ENCODE data around the gene NME1.

NME1 gene

GRCh38 chr17:51155416-51155815 lies 2.1 kb downstream of the NME1 start:
- TF ChIP-seq, protein P1, sequence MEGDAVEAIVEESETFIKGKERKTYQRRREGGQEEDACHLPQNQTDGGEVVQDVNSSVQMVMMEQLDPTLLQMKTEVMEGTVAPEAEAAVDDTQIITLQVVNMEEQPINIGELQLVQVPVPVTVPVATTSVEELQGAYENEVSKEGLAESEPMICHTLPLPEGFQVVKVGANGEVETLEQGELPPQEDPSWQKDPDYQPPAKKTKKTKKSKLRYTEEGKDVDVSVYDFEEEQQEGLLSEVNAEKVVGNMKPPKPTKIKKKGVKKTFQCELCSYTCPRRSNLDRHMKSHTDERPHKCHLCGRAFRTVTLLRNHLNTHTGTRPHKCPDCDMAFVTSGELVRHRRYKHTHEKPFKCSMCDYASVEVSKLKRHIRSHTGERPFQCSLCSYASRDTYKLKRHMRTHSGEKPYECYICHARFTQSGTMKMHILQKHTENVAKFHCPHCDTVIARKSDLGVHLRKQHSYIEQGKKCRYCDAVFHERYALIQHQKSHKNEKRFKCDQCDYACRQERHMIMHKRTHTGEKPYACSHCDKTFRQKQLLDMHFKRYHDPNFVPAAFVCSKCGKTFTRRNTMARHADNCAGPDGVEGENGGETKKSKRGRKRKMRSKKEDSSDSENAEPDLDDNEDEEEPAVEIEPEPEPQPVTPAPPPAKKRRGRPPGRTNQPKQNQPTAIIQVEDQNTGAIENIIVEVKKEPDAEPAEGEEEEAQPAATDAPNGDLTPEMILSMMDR (IDR thresholded peaks at IDR 0.05; ENCODE audit: low read depth, low read length): no peak
- peaks cover 52% of the 10 kb centered on the region for H3K36me3 ChIP-seq
- H3K4me1 ChIP-seq: no peaks in the 10 kb centered on the region
- no peaks in the 10 kb centered on the region for H3K27me3 ChIP-seq
- no peak for DNase-seq
- peak overlapping the region; percentile 99; the same call in 1 of the 2 replicates for H3K4me3 ChIP-seq (ENCODE audit: low read depth, low read length)
- no peaks in the 10 kb centered on the region for H3K9me3 ChIP-seq

GRCh38 chr17:51159604-51160003 lies 6.2 kb downstream of the NME1 start:
- Histone ChIP-seq H3K36me3 (peaks cover 87% of the 10 kb centered on the region), H3K27me3 (no peaks in the 10 kb centered on the region), H3K4me3 (ENCODE audit: low read depth, low read length) (no peak overlapping the region), H3K9me3 (no peaks in the 10 kb centered on the region), H3K4me1 (no peaks in the 10 kb centered on the region)
- TF ChIP-seq, protein P1 (IDR thresholded peaks at IDR 0.05; ENCODE audit: low read depth, low read length): no peak
- DNase-seq: no peak

- DNase-seq: no peak
- Histone ChIP-seq H3K27me3 (no peaks in the 10 kb centered on the region), H3K9me3 (no peaks in the 10 kb centered on the region), H3K4me3 (ENCODE audit: low read depth, low read length) (no peak overlapping the region), H3K36me3 (peaks cover 74% of the 10 kb centered on the region), H3K4me1 (no peaks in the 10 kb centered on the region)
- TF ChIP-seq, protein P1 (IDR thresholded peaks at IDR 0.05; ENCODE audit: low read depth, low read length): no peak
These were observed 8.2 kb downstream of the NME1 start for GRCh38 chr17:51161541-51161940.

DNA sequence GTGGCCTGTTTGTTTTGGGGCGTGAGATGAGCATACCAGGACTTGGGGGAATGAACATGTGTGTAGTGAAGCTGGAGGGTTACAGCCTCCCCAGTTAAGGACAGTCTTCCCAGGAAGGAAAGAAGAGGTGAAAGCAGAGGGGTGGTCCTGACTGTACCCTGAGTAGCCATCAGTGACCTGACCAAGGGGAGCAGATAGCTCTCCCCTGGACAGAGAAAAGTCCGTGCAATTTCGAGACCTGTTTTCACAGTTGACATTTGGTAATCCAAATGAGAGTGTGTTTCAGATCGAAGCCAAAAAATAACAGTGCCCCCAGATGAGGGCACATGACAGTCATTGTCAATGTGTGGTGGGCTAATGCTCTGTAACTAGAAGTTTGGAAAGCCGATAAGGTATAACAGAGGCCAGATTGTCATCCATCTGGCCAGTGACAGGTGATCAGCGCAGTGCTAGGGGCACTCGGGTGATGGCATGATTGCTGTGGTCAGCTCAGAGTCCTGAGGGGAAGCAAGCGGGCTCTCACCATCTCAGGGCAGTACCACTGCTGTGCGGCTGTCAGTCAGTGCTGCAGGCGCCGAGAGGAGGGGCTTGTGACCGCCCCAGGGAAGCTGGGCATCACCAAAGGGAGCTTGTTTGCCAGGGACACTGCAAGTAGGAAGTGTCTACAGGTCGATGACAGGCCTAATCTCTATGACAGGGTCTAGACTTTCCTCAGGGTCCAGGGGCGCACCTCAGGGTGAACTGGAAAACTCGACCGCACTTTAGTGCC lies 11.7 kb downstream of the NME1 start:
- Histone ChIP-seq H3K9me3 (no peaks in the 10 kb centered on the region), H3K27me3 (no peaks in the 10 kb centered on the region), H3K4me3 (ENCODE audit: low read depth, low read length) (peak overlapping the region; percentile 94), H3K36me3 (peaks cover 69% of the 10 kb centered on the region), H3K4me1 (no peaks in the 10 kb centered on the region)
- TF ChIP-seq, protein P1 (IDR thresholded peaks at IDR 0.05; ENCODE audit: low read depth, low read length): no peak
- peak; percentile 69 for DNase-seq

DNA sequence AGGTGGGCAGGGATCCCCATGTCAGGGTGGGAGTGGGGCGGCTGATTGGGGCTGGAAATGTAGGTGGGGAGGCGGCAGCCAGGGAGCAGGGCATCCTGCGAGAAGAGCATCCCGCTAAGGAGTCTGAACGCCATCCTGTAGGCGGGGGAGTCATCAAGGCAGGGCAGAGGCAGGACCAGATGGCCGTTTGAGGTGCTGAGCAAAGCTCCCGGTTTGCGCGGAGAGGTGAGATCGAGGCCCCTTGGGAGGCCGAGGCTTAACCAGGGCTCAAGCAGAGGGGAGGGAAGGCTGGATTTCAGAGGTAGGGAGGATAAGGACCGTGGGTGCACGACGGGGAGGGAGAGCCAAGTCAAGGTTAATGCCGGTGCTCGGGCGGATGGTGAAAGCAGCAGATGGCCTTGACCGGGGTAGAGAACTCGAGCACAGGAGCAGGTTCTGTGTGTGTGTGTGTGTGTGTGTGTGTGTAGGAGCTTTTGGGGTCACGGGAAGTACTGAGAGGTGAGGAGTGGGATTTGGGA lies 12.4 kb downstream of the NME1 start:
- H3K27me3 ChIP-seq: no peaks in the 10 kb centered on the region
- no peaks in the 10 kb centered on the region for H3K4me1 ChIP-seq
- H3K36me3 ChIP-seq: peaks cover 69% of the 10 kb centered on the region
- peak; percentile 54 for DNase-seq
- TF ChIP-seq, protein P1 (IDR thresholded peaks at IDR 0.05; ENCODE audit: low read depth, low read length): no peak
- no peaks in the 10 kb centered on the region for H3K9me3 ChIP-seq
- H3K4me3 ChIP-seq (ENCODE audit: low read depth, low read length): peak overlapping the region; percentile 94

Data from BE2C (cell line).